ENCODE data around the gene LEPR.

GRCh38 chr1:65377496-65378246, 42.8 kb upstream of the LEPR start:
- TF ChIP-seq ZNF416 (CRISPR knock-in tag; IDR thresholded peaks at IDR 0.05) = no peak
- TF ChIP-seq, protein P1, sequence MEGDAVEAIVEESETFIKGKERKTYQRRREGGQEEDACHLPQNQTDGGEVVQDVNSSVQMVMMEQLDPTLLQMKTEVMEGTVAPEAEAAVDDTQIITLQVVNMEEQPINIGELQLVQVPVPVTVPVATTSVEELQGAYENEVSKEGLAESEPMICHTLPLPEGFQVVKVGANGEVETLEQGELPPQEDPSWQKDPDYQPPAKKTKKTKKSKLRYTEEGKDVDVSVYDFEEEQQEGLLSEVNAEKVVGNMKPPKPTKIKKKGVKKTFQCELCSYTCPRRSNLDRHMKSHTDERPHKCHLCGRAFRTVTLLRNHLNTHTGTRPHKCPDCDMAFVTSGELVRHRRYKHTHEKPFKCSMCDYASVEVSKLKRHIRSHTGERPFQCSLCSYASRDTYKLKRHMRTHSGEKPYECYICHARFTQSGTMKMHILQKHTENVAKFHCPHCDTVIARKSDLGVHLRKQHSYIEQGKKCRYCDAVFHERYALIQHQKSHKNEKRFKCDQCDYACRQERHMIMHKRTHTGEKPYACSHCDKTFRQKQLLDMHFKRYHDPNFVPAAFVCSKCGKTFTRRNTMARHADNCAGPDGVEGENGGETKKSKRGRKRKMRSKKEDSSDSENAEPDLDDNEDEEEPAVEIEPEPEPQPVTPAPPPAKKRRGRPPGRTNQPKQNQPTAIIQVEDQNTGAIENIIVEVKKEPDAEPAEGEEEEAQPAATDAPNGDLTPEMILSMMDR (IDR thresholded peaks at IDR 0.05) = no peak
- no peak for TF ChIP-seq KAT7 (CRISPR knock-in tag; IDR thresholded peaks at IDR 0.05; ENCODE audit: borderline replicate concordance)
- TF ChIP-seq MYBL2 (CRISPR knock-in tag; IDR thresholded peaks at IDR 0.05) = no peak
- no peak for TF ChIP-seq ZBTB21 (CRISPR knock-in tag; IDR thresholded peaks at IDR 0.05; ENCODE audit: borderline replicate concordance)
- no peak for TF ChIP-seq ZNF138 (CRISPR knock-in tag; conservative IDR thresholded peaks at IDR 0.05)
- TF ChIP-seq SMAD4 (CRISPR knock-in tag; IDR thresholded peaks at IDR 0.05) = no peak
- TF ChIP-seq ARID4B (CRISPR knock-in tag; IDR thresholded peaks at IDR 0.05; ENCODE audit: borderline replicate concordance) = no peak
- no peak for TF ChIP-seq ATF6 (CRISPR knock-in tag; IDR thresholded peaks at IDR 0.05)
- no peak for TF ChIP-seq JUN (CRISPR knock-in tag; IDR thresholded peaks at IDR 0.05)
- no peak for TF ChIP-seq TCF7 (CRISPR knock-in tag; IDR thresholded peaks at IDR 0.05; ENCODE audit: low read depth)
- TF ChIP-seq, protein P2, sequence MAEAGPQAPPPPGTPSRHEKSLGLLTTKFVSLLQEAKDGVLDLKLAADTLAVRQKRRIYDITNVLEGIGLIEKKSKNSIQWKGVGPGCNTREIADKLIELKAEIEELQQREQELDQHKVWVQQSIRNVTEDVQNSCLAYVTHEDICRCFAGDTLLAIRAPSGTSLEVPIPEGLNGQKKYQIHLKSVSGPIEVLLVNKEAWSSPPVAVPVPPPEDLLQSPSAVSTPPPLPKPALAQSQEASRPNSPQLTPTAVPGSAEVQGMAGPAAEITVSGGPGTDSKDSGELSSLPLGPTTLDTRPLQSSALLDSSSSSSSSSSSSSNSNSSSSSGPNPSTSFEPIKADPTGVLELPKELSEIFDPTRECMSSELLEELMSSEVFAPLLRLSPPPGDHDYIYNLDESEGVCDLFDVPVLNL (CRISPR knock-in tag; IDR thresholded peaks at IDR 0.05; ENCODE audit: borderline replicate concordance, low read depth) = no peak
- TF ChIP-seq FOXJ3 (CRISPR knock-in tag; IDR thresholded peaks at IDR 0.05; ENCODE audit: borderline replicate concordance) = no peak

Data from WTC11 (cell line).